K562 (cell line): ENCODE data around the gene SLC27A4. TPM values are rescaled to one million over a fixed set of nuclear protein-coding genes. Genes with fewer than 3 reads are reported as not detected.
A peak's percentile ranks its signal among the peaks of the same experiment; 100 is the strongest.

ENCODE experiments used
- ARID3B ChIP-seq: fragments of 250-450 bp; sonication (Bioruptor Pico); IDR thresholded peaks from 2 replicates; pipeline ENCODE4 v1.4.0; 2020; ENCODE audit warnings: borderline replicate concordance
- CHD1 ChIP-seq: fragments of 200-600 bp; sonication (generic); IDR thresholded peaks from one replicate; pipeline ENCODE4 v1.6.1; 2012; ENCODE audit warnings: mild to moderate bottlenecking, moderate library complexity, low read length, inconsistent platforms
- COPS2 ChIP-seq: fragments of 450-650 bp; conservative IDR thresholded peaks from 2 replicates; pipeline ENCODE4 v1.6.1; 2016; ENCODE audit warnings: mild to moderate bottlenecking, moderate library complexity
- E2F5 ChIP-seq: sonication (generic); formaldehyde crosslinking; IDR thresholded peaks from 2 replicates; pipeline ENCODE4 v1.8.0; 2022; ENCODE audit warnings: mild to moderate bottlenecking, missing genetic modification reagents
- GTF2A2 ChIP-seq: IDR thresholded peaks from 2 replicates; pipeline ENCODE4 v1.6.1; 2016; ENCODE audit warnings: mild to moderate bottlenecking, missing genetic modification characterization, missing compliant biosample characterization
- GTF2F1 ChIP-seq: IDR thresholded peaks from 2 replicates; pipeline ENCODE4 v1.6.1; 2011; ENCODE audit warnings: low read depth, low read length, improper control_type of control experiment
- MTA3 ChIP-seq: fragments of 450-650 bp; formaldehyde crosslinking; IDR thresholded peaks from 2 replicates; pipeline ENCODE4 v1.6.1; 2017; ENCODE audit warnings: mild to moderate bottlenecking, borderline replicate concordance
- POLR3A ChIP-seq: IDR thresholded peaks from 2 replicates; pipeline ENCODE4 v1.6.1; 2011; ENCODE audit warnings: borderline replicate concordance, mild to moderate bottlenecking, moderate library complexity; ENCODE audit not compliant: insufficient read length, insufficient read depth; ENCODE audit errors: extremely low read depth
- PREB ChIP-seq: sonication (generic); formaldehyde crosslinking; IDR thresholded peaks from 2 replicates; pipeline ENCODE4 v1.8.1; 2023; ENCODE audit warnings: mild to moderate bottlenecking, missing genetic modification reagents
- PRPF4 ChIP-seq: fragments of 200-400 bp; formaldehyde crosslinking; IDR thresholded peaks from one replicate; pipeline ENCODE4 v1.6.1; 2017; ENCODE audit warnings: low read length, low read depth, mild to moderate bottlenecking; ENCODE audit not compliant: insufficient read depth, poor library complexity, severe bottlenecking
- PYGO2 ChIP-seq: fragments of 450-650 bp; IDR thresholded peaks from 2 replicates; pipeline ENCODE4 v1.6.1; 2016; ENCODE audit warnings: mild to moderate bottlenecking, missing genetic modification characterization, moderate library complexity, missing compliant biosample characterization
- RBM39 ChIP-seq: fragments of 200-400 bp; formaldehyde crosslinking; optimal IDR thresholded peaks from 2 replicates; pipeline ENCODE3; 2018; ENCODE audit warnings: low read depth, low read length
- RFX7 ChIP-seq: fragments of 250-450 bp; sonication (Bioruptor Pico); IDR thresholded peaks from 2 replicates; pipeline ENCODE4 v1.5.1; 2021; ENCODE audit warnings: mild to moderate bottlenecking
- SIRT6 ChIP-seq: IDR thresholded peaks from one replicate; pipeline ENCODE4 v1.6.1; 2012; ENCODE audit warnings: low read depth, mild to moderate bottlenecking, control low read depth, inconsistent platforms, low read length, moderate library complexity
- SMAD2 ChIP-seq: fragments of 150-350 bp; IDR thresholded peaks from 2 replicates; pipeline ENCODE4 v1.6.1; 2014; ENCODE audit warnings: low read depth, mild to moderate bottlenecking, low read length
- SMARCB1 ChIP-seq: IDR thresholded peaks from 2 replicates; pipeline ENCODE4 v1.6.1; 2011; ENCODE audit warnings: improper control_type of control experiment, low read depth; ENCODE audit not compliant: insufficient read length
- TAF1 ChIP-seq: IDR thresholded peaks from 2 replicates; pipeline ENCODE4 v1.6.1; 2011; ENCODE audit warnings: mild to moderate bottlenecking, low read length, moderate library complexity; ENCODE audit not compliant: insufficient read depth, control insufficient read depth, severe bottlenecking; ENCODE audit errors: extremely low read depth
- TRIM25 ChIP-seq: fragments of 450-650 bp; IDR thresholded peaks from 2 replicates; pipeline ENCODE4 v1.7.0; 2016; ENCODE audit warnings: borderline replicate concordance
- ZBTB34 ChIP-seq: fragments of 250-450 bp; sonication (Bioruptor Pico); IDR thresholded peaks from 2 replicates; pipeline ENCODE4 v1.8.0; 2021; ENCODE audit warnings: mild to moderate bottlenecking, moderate library complexity
- ZNF143 ChIP-seq: sonication (generic); formaldehyde crosslinking; IDR thresholded peaks from 2 replicates; pipeline ENCODE4 v1.9.0; 2022; ENCODE audit warnings: mild to moderate bottlenecking, missing genetic modification reagents
- ZNF311 ChIP-seq: fragments of 250-450 bp; sonication (Bioruptor Pico); IDR thresholded peaks from 2 replicates; pipeline ENCODE4 v1.4.0; 2020; ENCODE audit warnings: mild to moderate bottlenecking, moderate library complexity
- ZNF354B ChIP-seq: fragments of 250-450 bp; sonication (Bioruptor Pico); IDR thresholded peaks from 2 replicates; pipeline ENCODE4 v1.4.0; 2020
- ZNF431 ChIP-seq: sonication (generic); formaldehyde crosslinking; IDR thresholded peaks from 2 replicates; pipeline ENCODE4 v1.8.0; 2022; ENCODE audit warnings: mild to moderate bottlenecking, missing genetic modification reagents
- polyA plus RNA-seq, 8 experiments: library from polyadenylated mRNA; depleted of rRNA in 4 of 8; stranded (reverse) in 5 of 8; unstranded in 3 of 8; fragments of >200 nt; fragmentation: Nextera tagmentation in 2 of 8; fragmentation: Illumina TruSeq in 1 of 8; extraction: Ambion mirVana in 2 of 8; extraction: Trizol in 1 of 8; gene quantifications; 2 replicates each; pipeline versions ENCODE4 v1.2.1 to v1.2.3, GENCODE V29; 2011 to 2014; ENCODE audit warnings: inconsistent platforms in 1 of 8, missing spikeins in 1 of 8
- total RNA-seq, 7 experiments: library from RNA; depleted of rRNA in 6 of 7; stranded (reverse); fragments of >200 nt in 6 of 7; fragmentation: Illumina TruSeq in 2 of 7; extraction: Trizol in 2 of 7; gene quantifications; 2 replicates each; pipeline versions ENCODE4 v1.2.1 to v1.2.3, GENCODE V29; 2011 to 2021; ENCODE audit warnings: low replicate concordance in 1 of 7

The SLC27A4 gene
- total and polyA plus RNA-seq, 9 of the 15 experiments (the other 6 are each of a cell fraction or from before 2014, with no cell fraction given): 0.25 to 35.7 (median 14.0) TPM

- TF ChIP-seq PRPF4: no peak
- no peak for TF ChIP-seq RBM39
- TF ChIP-seq ZNF354B (CRISPR knock-in tag): no peak
- no peak for TF ChIP-seq SMARCB1
- TF ChIP-seq SIRT6: no peak
- no peak for TF ChIP-seq RFX7 (CRISPR knock-in tag)
- no peak for TF ChIP-seq E2F5 (CRISPR knock-in tag)
- TF ChIP-seq GTF2A2 (tag): no peak
- TF ChIP-seq ARID3B (CRISPR knock-in tag): no peak
- TF ChIP-seq CHD1: peak; percentile 82
- no peak for TF ChIP-seq COPS2
- TF ChIP-seq TAF1: no peak
- 0 out of 2 replicates have a peak, but pooled peaks have one; percentile 0 for TF ChIP-seq GTF2F1
- TF ChIP-seq ZNF143 (CRISPR knock-in tag): no peak
- no peak for TF ChIP-seq ZNF311 (CRISPR knock-in tag)
- TF ChIP-seq MTA3: no peak
- TF ChIP-seq TRIM25: no peak
- TF ChIP-seq PYGO2 (tag): peak; percentile 6; the same call in 1 of the 2 replicates
- no peak for TF ChIP-seq SMAD2
- no peak for TF ChIP-seq ZBTB34 (CRISPR knock-in tag)
- TF ChIP-seq PREB (CRISPR knock-in tag): no peak
- no peak for TF ChIP-seq POLR3A
- no peak for TF ChIP-seq ZNF431
Measured at GRCh38 chr9:128323212-128323730, 17.1 kb upstream of the SLC27A4 start (continued).
